Breast epithelium (tissue), 3 donors: ENCODE results near the gene CHSY1.

ENCODE experiments used
- POLR2A ChIP-seq: fragments of 450-650 bp; IDR thresholded peaks from one replicate; pipeline ENCODE4 v1.6.1; 2016; ENCODE audit warnings: antibody characterized with exemption, mild to moderate bottlenecking, moderate library complexity
- TF ChIP-seq, protein P1 (sequence below), 3 donors: fragments of 450-650 bp; IDR thresholded peaks; one replicate each; pipeline ENCODE4 v1.5.1; 2016 to 2017; ENCODE audit warnings: antibody characterized with exemption in 3 of 3, mild to moderate bottlenecking in 3 of 3, moderate library complexity in 3 of 3

DNA sequence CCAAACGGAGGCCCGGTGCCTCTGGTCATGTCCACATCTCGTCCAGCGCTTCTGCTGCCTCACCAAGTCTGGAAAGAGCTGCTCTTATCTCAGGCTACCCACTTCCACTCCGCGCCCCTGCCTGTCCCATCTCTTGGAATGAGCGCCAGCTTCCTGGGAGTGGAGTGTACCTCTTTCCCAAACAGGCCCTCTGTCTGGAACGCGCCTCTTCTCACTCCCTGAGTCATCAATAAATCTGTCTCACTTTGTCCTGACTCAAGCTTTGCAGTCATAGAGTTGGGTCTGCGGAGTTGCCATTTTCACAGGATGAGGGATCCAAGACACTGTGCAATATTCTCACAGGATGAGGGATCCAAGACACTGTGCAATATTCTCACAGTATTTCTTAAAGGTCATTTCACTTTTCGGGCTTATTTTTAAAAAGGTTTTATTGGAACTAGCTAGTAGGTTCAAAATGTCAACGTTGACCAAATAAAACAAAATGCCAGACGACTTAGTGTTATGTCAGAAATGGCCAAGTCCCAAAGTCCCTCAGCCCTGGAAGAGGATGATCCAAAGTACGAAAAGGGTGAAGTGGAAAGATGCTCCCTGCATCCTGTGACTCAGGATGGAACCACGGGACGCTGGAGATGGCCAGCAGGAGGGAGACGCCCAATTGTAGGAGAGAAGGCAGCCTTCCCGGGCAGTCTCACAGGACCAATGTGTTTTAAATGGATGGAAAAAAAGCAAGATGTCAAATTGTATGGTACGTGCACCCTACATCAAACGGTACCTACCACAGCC, 81.1 kb downstream of the CHSY1 start:
- TF ChIP-seq, protein P1, sequence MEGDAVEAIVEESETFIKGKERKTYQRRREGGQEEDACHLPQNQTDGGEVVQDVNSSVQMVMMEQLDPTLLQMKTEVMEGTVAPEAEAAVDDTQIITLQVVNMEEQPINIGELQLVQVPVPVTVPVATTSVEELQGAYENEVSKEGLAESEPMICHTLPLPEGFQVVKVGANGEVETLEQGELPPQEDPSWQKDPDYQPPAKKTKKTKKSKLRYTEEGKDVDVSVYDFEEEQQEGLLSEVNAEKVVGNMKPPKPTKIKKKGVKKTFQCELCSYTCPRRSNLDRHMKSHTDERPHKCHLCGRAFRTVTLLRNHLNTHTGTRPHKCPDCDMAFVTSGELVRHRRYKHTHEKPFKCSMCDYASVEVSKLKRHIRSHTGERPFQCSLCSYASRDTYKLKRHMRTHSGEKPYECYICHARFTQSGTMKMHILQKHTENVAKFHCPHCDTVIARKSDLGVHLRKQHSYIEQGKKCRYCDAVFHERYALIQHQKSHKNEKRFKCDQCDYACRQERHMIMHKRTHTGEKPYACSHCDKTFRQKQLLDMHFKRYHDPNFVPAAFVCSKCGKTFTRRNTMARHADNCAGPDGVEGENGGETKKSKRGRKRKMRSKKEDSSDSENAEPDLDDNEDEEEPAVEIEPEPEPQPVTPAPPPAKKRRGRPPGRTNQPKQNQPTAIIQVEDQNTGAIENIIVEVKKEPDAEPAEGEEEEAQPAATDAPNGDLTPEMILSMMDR (IDR thresholded peaks at IDR 0.05), result no peak
- no peak for TF ChIP-seq POLR2A
